ENCODE data around the gene TES.

TES gene

GRCh38 chr7:116222501-116222900 lies 12.2 kb downstream of the TES start:
- H2AFZ ChIP-seq = no peak overlapping the region
- H3K27ac ChIP-seq = no peak overlapping the region
- peaks cover 38% of the 10 kb centered on the region for H3K79me2 ChIP-seq
- H3K9me3 ChIP-seq (ENCODE audit: control insufficient read depth, low read length) = no peaks in the 10 kb centered on the region
- no peaks in the 10 kb centered on the region for H3K36me3 ChIP-seq (ENCODE audit: control insufficient read depth, insufficient read depth, low read length)
- H3K4me1 ChIP-seq = peaks cover 10% of the 10 kb centered on the region
- H3K4me3 ChIP-seq (ENCODE audit: low read depth, low read length) = no peak overlapping the region
- no peak overlapping the region for H3K4me2 ChIP-seq (ENCODE audit: low read length)
- no peaks in the 10 kb centered on the region for H3K27me3 ChIP-seq (ENCODE audit: control insufficient read depth, insufficient read depth, low read length)
- TF ChIP-seq, protein P1, sequence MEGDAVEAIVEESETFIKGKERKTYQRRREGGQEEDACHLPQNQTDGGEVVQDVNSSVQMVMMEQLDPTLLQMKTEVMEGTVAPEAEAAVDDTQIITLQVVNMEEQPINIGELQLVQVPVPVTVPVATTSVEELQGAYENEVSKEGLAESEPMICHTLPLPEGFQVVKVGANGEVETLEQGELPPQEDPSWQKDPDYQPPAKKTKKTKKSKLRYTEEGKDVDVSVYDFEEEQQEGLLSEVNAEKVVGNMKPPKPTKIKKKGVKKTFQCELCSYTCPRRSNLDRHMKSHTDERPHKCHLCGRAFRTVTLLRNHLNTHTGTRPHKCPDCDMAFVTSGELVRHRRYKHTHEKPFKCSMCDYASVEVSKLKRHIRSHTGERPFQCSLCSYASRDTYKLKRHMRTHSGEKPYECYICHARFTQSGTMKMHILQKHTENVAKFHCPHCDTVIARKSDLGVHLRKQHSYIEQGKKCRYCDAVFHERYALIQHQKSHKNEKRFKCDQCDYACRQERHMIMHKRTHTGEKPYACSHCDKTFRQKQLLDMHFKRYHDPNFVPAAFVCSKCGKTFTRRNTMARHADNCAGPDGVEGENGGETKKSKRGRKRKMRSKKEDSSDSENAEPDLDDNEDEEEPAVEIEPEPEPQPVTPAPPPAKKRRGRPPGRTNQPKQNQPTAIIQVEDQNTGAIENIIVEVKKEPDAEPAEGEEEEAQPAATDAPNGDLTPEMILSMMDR (IDR thresholded peaks at IDR 0.05) = no peak
- H3K9ac ChIP-seq = no peak overlapping the region

DNA sequence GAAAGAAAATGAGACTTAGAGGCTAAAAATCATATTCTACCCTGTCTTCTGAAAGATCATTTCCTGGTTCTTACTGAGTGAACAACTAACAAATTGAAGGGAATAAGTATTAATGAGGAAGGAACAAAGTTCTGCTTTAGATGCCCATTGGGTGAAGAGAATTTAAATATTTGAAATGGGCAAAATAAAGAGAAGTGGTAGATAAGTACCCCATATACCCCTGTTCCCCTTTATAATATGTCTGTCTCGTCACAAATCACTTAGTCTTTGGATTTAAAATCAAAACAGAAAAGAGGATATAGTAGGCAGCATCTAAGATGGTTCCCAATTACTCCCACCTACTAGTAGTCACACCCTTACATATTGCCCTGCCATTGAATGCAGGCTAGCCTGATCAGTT lies 13.2 kb downstream of the TES start:
- TF ChIP-seq, protein P1 (IDR thresholded peaks at IDR 0.05) = no peak
- H3K9ac ChIP-seq = no peak overlapping the region
- H3K4me3 ChIP-seq (ENCODE audit: low read depth, low read length) = no peak overlapping the region
- no peak overlapping the region for H3K4me2 ChIP-seq (ENCODE audit: low read length)
- peaks cover 38% of the 10 kb centered on the region for H3K79me2 ChIP-seq
- H3K4me1 ChIP-seq = no peaks in the 10 kb centered on the region
- no peak overlapping the region for H2AFZ ChIP-seq
- no peaks in the 10 kb centered on the region for H3K36me3 ChIP-seq (ENCODE audit: control insufficient read depth, insufficient read depth, low read length)
- no peaks in the 10 kb centered on the region for H3K9me3 ChIP-seq (ENCODE audit: control insufficient read depth, low read length)
- H3K27me3 ChIP-seq (ENCODE audit: control insufficient read depth, insufficient read depth, low read length) = no peaks in the 10 kb centered on the region
- no peak overlapping the region for H3K27ac ChIP-seq

DNA sequence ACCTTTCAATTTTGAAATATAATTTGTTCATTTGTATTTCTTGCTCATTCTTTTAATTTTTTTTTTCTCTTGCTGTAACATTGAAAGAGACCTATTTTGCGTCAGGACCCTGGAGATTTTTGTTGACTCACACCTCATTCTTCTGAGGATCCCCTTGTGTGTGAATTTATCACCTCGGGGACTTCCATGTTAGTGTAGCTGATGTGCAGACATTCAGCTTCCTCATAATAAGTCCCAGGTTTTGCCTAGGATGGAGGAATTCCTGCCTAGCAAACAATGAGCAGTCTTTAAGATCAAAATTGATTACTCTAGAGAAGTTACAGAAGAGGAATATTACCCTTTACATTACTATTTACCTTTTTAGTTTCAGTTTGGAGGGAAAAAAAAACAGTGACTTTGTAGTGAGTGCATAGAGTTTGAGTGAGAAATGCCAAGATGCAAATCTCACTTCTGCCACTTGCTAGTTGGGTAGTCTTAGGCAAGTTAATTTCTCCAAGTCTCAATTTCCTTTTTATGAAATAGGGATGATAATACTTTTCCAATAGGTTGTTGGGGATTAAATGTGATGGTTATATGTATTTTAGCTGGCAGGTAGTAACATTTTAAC lies 14.3 kb downstream of the TES start:
- TF ChIP-seq, protein P1 (IDR thresholded peaks at IDR 0.05) = no peak

DNA sequence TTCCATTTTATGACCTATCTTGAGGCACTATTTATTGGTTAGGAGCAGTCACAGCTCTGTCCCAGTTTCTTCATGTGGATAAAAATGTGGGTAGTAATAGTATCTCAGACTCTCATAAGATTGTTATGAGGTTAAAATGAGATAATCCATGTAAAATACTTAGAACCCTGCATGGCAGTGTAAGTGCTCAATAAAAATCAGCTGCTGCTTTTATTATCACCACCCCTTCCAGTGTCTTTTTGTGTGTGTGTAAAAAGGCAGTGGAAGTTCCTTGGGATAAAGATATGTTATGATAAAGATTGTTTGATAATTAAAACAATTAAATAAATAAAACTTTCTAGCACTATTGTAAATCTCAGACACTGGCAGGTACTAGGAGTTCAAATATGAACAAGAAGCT lies 15.5 kb downstream of the TES start:
- TF ChIP-seq, protein P1 (IDR thresholded peaks at IDR 0.05) = no peak
- Histone ChIP-seq H3K9ac (no peak overlapping the region), H3K4me1 (peaks cover 13% of the 10 kb centered on the region), H3K4me2 (ENCODE audit: low read length) (no peak overlapping the region), H3K9me3 (ENCODE audit: control insufficient read depth, low read length) (no peaks in the 10 kb centered on the region), H3K27ac (no peak overlapping the region), H3K4me3 (ENCODE audit: low read depth, low read length) (no peak overlapping the region), H3K27me3 (ENCODE audit: control insufficient read depth, insufficient read depth, low read length) (no peaks in the 10 kb centered on the region), H3K36me3 (ENCODE audit: control insufficient read depth, insufficient read depth, low read length) (no peaks in the 10 kb centered on the region), H2AFZ (no peak overlapping the region), H3K79me2 (peaks cover 19% of the 10 kb centered on the region)

More for the DNA sequence above, 14.3 kb downstream of the TES start:
- Histone ChIP-seq H3K4me2 (ENCODE audit: low read length) (no peak overlapping the region), H3K36me3 (ENCODE audit: control insufficient read depth, insufficient read depth, low read length) (no peaks in the 10 kb centered on the region), H3K27me3 (ENCODE audit: control insufficient read depth, insufficient read depth, low read length) (no peaks in the 10 kb centered on the region), H2AFZ (no peak overlapping the region), H3K9ac (no peak overlapping the region), H3K9me3 (ENCODE audit: control insufficient read depth, low read length) (no peaks in the 10 kb centered on the region), H3K4me3 (ENCODE audit: low read depth, low read length) (no peak overlapping the region), H3K4me1 (peaks cover 4% of the 10 kb centered on the region), H3K79me2 (peaks cover 30% of the 10 kb centered on the region), H3K27ac (no peak overlapping the region)

DNA sequence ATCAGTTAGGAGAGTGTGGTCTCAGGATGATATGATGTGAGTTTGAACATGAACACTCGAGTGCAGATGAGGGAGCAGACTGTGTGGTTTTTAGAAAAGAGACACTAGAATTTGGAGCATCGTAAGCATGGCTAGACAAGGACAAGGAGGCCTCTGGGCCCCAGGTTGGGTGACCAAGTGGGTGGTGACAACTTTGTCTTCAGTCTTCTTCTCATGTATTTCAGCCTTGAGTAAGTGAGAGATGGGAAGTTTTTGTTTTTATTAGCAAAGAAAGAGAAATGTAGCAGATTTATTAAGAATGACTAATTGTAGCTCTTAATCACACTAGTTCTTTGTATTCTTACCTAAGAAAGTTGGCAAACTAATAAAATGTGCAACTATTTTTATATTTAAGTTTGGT lies 16.3 kb downstream of the TES start:
- TF ChIP-seq, protein P1 (IDR thresholded peaks at IDR 0.05) = no peak
- Histone ChIP-seq H3K9me3 (ENCODE audit: control insufficient read depth, low read length) (no peaks in the 10 kb centered on the region), H3K79me2 (peaks cover 15% of the 10 kb centered on the region), H2AFZ (no peak overlapping the region), H3K4me2 (ENCODE audit: low read length) (no peak overlapping the region), H3K27ac (no peak overlapping the region), H3K4me3 (ENCODE audit: low read depth, low read length) (no peak overlapping the region), H3K9ac (no peak overlapping the region), H3K36me3 (ENCODE audit: control insufficient read depth, insufficient read depth, low read length) (no peaks in the 10 kb centered on the region), H3K27me3 (ENCODE audit: control insufficient read depth, insufficient read depth, low read length) (no peaks in the 10 kb centered on the region), H3K4me1 (peaks cover 21% of the 10 kb centered on the region)

Measured in parathyroid adenoma (tissue), 2 donors.